Measurements from ENCODE around the gene HOXB5. TPM values are rescaled to one million over a fixed set of nuclear protein-coding genes. Genes with fewer than 3 reads are reported as not detected.

HOXB5 gene
- total RNA-seq, 4 donors from 2014 or later, result 0.72 to 3.3 (median 1.4) TPM

GRCh38 chr17:48631693-48632578 is 38.4 kb upstream of the HOXB5 start:
- DNase-seq (ENCODE audit: low spot score) (no peak), ATAC-seq (ENCODE audit: low FRiP score) (no peak)
- no peak for TF ChIP-seq CTCF (IDR thresholded peaks at IDR 0.05)

- no peak for DNase-seq (ENCODE audit: low spot score)
- TF ChIP-seq CTCF (IDR thresholded peaks at IDR 0.05), result no peak
- no peak for ATAC-seq (ENCODE audit: low FRiP score)
These were observed 37.5 kb upstream of the HOXB5 start for GRCh38 chr17:48630925-48631692.

- no peak for TF ChIP-seq CTCF (IDR thresholded peaks at IDR 0.05)
- no peak for DNase-seq (ENCODE audit: low spot score)
These were observed 36.7 kb upstream of the HOXB5 start for GRCh38 chr17:48630009-48630924.

GRCh38 chr17:48629411-48629759 is 35.8 kb upstream of the HOXB5 start:
- no peak for TF ChIP-seq CTCF (IDR thresholded peaks at IDR 0.05)
- ATAC-seq (ENCODE audit: low FRiP score) (no peak), DNase-seq (ENCODE audit: low spot score) (no peak)

More at GRCh38 chr17:48630009-48630924, 36.7 kb upstream of the HOXB5 start:
- no peak for ATAC-seq (ENCODE audit: low FRiP score)

- DNase-seq (ENCODE audit: low spot score), result no peak
- ATAC-seq (ENCODE audit: low FRiP score), result no peak
- no peak for TF ChIP-seq CTCF (IDR thresholded peaks at IDR 0.05)
These were observed 35.3 kb upstream of the HOXB5 start for GRCh38 chr17:48628649-48629410.

Measured in omental fat pad (tissue), 4 donors.